HG03025 (cell line): ENCODE measurements around the gene RAD21L1.

Source experiments
- ATAC-seq: cut with Tn5 transposase; IDR thresholded peaks from one replicate; pipeline ENCODE4 v1.9.1; 2021; ENCODE audit warnings: mild to moderate bottlenecking, moderate library complexity; ENCODE audit not compliant: unreplicated experiment, low FRiP score

Gene RAD21L1

DNA sequence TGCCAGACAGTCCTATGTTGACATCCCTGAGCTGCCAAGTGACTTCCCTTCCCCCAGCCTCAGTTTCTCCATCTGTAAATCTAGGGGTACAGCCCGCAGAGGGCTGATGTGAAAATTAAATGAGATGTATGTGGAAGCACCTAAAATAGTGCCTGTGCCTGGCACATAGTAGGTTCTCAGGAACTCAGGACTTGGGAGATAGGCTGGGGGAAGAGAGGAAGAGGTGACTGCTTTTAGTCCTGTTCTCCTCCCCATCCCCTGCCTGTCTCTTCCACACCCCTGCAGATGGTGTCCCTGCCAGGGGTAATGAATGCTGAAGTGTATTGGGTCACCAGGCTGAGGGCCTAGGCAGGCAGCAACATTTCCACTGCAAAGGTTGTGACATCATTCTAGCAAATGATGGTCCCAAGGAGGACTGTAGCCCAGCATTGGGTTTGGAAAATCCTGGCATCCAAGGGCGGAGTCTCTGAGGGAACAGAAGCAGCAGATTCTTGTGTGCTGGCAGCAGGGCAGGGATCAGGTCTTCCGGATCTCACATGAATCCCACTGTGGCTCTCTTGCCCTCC is 42.0 kb downstream of the RAD21L1 start:
- no peak for ATAC-seq

DNA sequence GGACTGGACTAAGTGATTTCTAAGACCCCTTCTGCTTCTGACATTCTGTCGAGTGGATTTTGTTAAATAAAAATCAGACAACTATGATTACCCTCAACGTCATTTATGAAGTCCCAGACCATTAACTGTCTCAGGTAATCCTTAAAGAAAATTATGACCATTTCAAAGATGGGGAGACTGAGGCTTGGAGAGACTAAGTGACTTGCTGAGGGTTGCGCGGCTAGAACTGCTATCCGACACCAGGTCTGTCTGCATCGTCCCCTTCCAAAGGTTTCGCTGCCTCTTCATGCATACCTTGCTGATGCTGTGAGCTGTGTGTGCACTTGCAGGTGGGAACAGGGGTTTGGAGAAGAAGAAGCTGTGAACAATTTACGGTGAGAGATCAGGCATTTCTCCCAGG is 43.4 kb downstream of the RAD21L1 start:
- no peak for ATAC-seq

DNA sequence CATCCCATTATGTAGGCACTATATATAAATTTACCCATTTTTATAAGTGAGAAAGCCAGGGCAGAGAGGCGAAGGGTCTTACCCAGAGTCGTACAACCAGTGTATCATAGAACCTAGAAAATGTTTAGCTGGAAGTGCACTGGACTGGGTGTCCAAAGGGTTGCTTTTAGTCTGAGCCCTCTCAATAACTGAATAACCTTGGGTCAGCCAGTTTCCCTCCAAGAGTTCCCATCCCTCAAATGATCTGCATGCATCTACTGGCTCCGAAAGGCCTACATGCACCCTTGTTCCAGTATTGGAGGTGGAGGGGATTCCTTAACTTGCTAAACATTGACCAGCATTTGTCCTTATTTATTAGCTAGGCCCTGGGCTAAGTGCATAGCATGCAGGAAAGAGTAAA is 44.0 kb downstream of the RAD21L1 start:
- no peak for ATAC-seq

DNA sequence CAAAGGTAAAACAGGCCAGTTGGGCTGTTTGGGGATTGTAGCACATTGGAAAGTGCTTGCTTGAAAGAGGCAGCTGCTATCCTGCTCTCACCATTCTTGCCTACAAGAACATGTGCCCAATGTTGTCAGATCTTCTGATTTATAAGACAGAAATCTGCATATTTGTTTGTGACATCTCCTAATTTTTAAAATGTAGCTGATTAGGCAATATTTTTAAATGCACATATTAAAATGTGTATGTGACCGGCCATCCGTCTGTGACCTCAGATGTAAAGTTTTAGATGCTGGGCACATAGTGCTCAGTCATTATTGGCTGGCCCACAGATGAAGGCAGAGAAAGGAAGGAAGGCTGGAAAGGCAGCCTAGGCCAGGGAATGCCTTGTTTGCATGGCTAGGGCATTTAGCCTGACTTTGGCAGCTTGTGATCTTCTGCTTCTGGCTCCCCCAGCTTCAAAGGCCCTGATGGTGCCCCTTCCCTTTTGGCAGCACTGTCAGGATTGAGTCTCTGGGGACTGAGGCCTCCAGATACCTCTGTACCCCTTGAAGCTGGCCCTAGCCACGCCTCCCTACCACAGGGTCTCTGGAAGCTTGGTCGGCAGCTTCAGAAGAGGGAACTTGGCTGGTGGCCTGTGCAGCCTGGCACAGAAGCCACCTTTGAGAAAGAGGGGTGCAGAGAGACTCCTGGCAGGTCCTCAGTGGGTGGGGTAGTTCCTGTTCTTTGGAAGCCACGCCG is 46.7 kb downstream of the RAD21L1 start:
- ATAC-seq, result no peak

DNA sequence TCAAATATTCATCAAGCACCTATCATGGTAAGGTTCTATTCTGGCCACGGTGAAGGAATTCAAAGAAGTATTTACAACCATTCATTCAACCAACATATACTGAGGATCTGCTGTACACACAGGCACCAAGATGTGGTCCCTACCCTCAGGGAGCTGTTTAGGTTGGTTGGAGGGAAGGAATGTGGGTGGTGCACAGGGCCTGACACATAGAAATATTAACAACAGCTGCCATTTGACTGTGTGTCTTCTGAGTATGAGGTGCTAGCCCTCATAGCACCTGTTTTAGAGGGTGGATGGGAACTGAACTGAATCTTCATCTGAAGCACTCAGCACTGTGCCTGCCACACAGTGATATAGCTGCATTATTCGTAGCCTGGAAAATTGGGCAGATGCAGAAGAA is 47.5 kb downstream of the RAD21L1 start:
- no peak for ATAC-seq

DNA sequence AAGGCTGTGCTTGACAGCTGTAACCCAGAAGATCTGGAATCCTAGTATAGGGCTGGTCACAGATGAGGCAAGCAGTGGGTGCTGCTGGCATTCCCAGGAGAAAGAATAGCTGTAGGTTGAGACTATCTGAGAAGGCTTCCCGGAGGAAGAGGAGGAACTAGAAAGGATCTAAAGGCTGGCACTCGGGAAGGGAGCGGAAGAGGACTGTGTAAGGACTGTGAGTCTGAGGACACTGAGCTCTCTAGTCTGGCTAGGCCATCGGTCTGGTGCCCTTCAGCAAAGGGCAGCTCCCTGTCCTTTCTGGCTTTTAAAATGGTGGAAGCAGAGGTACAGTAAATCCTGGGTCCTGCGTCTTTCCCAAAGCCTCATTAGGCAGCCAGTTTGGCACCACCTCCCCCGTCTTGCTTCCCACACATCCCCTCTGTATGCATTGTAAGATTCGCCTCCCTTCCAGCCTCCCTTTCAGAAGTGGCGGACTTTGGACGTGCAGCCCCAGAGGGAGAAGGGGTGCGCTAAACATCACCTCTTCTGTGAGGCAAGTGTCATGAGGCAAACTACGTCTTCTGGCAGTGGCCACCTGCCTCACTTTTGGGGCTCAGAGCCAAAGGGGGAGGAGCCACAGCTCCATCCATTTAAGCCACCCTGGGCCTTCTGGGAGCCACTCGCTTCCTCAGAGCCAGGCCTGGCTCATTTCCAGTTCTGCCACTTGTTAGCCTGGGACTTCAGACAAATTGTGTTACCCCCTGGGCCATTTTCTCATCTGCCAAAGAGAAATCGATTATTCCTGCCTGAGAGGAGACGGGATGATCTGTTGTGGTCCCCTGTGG is 48.9 kb downstream of the RAD21L1 start:
- no peak for ATAC-seq

DNA sequence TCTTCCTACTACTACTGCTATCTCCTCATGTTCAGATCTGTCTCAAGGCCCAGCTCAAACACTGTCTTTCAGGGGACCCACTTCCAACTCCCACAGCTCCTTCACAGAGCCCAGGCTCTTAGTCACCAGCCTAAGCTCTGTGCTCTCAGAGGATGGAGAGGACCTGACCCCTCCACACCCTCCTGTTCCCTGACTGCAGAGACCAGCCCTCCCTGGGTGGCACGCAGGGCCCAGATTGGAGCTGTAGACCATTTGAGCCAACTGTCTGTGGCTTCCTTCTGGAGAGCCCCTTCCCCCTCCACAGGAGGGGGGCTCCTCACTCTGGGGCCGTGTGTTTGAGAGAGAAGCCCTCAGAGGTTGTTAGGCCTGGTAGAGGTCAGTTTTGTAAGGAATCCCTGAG is 50.1 kb downstream of the RAD21L1 start:
- ATAC-seq, result no peak

DNA sequence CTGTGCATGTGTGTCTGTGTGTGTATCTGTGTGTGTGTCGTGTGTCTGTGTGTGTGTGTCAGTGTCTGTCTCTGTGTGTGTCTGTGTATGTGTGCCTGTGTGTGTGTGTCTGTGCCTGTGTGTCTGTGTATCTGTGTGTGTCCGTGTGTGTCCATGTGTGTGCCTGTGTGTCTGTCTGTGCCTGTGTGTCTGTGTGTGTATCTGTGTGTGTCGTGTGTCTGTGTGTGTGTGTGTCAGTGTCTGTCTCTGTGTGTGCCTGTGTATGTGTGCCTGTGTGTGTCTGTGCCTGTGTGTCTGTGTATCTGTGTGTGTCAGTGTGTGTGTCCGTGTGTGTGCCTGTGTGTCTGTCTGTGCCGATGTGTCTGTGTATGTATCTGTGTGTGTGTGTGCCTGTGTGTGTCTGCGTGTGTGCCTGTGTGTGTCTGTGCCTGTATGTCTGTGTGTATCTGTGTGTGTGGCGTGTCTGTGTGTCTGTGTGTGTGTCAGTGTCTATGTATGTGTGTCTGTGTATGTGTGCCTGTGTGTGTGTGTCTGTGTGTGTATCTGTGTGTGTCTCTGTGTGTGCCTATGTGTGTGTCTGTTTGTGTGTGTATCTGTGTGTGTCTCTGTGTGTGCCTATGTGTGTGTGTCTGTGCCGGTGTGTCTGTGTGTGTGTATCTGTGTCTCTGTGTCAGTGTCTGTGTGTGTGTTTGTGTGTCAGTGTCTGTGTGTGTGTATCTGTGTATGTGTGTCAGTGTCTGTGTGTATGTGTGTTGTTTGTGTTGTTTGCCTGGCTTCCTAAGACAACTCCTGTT is 51.9 kb downstream of the RAD21L1 start:
- ATAC-seq, result no peak

DNA sequence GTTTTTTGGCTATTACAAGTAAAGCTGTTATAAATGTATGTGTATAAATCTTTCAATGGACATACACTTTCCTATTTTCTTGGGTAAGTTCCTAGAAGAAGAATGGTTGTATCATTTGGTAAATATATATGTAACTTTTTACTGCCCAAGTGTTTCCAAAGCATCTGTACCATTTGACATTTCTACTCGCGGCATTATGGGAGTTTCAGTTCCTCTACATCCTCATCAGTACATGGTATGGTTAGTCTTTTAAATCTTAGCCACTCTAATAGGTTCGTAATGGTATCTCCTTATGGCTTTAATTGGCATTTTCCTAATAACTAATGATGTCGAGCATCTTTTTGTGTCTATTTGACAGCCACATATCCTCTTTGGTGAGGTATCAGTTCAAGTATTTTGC is 53.1 kb downstream of the RAD21L1 start:
- ATAC-seq, result no peak

DNA sequence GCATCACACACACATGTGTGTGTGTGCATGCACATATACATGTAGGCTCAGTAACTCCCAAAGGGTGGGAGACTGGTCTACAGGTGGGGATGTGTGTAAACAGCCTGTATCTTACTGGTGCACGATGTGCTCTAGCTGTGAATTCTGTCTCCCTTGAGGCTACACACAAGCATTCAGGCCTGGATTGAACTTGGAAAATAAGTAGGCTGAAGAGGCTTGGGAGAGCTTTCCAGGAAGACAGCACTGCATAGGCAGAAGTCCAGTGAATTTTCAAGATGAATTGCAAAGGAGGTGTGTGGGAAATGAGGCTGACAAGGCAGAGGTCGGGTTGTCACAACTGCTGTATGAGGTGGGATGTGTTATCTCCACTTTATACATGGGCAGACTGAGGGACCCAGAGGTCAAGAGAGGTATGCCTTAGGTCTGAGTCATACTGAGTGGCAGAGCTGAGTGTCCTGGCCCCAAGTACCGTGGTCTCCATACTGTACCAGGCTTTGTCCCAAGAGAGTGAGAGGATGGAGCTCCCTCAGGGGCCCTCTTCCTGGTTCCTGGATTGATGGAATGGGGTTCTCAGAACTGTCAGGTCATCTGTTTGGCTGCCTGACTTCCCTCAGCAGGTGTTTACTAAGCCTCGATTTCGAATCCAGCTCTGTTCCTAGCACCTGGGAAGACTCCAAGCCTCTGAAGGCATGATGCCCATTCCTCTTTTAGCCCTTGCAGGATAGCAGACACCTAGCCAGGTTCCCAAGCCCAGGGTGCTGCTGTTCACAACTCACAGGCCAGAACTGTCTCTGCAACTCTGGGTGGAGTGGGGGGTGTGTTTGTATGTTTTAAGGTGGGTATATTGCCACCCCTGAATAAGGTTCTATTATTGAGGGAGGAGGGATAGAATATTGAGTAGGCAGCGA is 54.6 kb downstream of the RAD21L1 start:
- ATAC-seq, result no peak

DNA sequence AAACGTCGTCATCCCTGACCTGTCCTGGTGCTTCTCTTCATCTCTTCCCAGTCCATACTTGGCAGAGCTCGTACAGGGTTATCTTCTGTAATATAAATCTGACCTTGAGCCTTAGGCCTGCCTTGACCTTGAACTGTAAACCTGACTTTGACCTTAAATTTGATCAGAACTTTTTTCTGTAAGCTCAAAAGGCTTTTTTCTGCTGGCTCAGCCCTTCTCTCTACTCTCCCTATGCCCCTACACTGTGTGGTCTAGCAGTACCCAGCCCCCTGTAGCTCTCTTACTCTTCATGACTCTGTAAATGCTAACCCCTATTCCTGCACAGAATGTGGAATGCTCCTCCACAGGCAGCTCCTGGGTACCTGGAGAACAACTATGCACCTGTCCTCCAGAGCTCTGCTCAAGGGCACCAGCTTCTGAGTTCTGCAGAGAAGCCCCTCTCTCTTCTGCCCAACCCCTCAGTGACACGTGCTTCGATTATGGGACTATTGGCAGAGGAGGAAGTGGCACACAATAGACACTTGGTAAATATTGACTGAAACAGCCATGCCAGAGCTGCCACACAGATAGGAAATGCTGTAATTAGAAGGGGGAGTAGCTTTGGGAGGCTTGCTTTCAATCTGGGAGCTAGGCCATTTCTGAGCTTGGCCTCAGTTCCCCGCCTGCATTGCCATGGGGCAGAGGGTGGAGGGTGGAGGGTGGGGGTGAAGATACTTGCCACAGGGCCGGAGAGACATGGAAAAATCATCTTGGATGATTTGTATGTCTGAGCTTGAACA is 55.6 kb downstream of the RAD21L1 start:
- ATAC-seq, result no peak

DNA sequence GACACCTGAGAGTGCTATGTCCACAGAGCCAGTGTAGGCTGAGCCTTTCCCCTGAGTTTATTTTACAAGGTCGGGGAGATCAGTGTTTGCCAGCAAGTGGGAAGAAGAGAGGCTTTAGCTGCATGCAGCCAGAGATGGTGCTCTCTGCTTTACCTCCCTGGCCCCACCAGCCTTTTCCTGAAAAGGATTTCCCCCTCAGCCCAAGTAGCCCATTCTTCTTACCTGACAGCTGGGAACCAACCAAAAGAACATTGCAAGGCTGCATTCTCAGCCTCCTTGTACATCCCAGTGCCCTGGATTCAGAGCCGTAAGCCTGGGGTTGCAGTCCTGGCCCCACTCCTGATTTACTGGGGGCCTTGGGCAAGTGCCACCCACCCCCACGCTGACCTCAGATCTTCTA is 57.1 kb downstream of the RAD21L1 start:
- ATAC-seq, result no peak

DNA sequence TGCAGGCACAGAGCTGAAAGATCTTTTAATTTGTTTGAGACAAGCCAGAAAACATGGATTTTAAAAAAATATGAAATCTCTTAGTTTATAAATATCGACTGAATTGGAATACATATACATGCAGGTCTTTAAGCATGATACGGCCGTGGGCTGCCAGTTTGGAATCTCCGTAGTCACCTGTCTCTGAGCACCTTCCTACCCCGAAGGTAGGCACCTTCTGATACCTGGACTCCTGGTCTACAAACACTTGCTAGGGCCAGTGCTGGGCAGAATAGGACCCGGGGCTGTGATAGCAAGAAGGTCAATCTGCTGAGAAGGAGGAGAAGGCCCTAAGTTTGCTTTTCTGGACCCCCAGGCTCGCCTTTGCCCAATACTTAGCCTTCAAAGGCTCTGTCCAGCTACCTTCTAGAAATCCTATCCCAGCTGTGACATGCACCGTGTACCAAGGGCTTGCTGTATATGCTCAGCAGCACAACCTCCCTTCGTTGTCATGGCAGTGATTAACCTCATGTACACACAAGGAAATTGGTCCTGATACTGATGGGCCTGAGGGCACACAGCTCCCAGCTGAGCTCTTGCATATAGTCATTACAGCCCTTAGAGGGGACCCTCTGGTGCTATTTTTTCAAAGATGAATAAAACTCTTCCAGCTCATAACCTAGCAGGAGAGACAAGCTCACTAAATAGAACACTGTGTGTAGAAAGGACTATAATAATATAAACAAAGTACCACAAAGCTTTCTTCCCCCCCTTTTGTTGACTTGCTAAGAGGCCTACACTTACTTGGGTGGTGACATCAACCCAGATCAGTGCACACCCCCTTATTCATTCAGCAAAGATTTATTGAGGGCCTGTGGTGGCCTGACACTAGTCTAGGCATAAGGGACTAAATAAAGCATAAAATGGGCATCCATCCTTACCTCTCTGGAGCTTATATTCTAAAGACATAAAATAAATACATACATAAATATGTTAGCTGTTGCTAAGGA is 58.0 kb downstream of the RAD21L1 start:
- no peak for ATAC-seq

DNA sequence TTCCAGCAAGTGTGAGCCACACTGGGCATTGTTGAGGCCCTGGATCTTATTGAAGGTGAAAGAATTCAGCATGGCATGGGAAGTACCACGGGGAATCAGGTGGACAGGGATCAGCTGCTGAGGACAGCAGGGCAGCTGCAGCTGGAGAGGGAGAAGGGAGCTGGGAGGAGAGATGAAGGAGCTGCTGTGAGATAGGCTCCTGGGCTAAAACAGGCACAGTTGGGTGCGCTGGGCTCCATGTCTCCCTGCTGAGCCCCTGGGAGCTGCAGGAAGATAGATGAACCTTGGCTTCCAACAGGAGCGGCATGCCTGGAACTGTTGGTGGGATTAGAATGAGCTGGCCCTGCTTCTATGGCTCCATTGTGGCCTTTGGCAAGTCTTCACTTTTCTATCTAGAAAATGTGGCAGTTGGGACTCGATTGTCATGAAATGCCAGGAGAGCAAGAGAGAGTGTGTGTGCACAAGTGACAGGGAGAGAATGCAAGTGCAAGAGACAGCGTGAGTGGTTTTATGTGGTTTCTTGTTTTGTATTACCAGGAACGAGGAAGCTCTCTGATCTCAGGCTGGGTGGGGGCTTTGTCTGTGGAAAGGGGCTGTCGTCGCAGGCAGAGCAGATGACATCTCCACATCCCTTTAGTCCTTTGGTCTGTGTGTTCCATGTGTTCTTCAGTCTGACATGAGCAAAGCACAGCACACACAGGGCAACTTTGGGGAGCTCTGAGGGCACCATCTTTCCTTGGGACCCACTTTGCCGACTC is 60.6 kb downstream of the RAD21L1 start:
- no peak for ATAC-seq

DNA sequence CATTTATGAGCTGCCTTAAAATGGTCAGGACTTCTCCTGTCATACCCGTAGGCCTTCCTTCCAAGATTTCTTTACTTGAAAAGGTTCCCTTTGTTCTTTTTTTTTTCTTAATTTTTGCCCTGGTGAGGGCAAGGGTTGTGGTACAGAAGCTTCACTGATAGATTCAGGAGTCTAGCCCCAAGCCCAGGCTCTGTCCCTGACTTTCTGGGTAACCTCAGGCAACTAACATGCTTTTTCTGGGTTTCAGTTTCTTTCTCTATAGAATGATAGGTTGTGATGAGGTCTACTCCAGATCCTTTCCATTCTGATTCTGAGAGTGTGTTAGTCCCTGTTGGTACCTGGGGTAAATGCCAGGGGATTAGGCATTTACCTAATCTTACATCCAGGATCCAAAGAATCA is 61.5 kb downstream of the RAD21L1 start:
- ATAC-seq, result no peak

DNA sequence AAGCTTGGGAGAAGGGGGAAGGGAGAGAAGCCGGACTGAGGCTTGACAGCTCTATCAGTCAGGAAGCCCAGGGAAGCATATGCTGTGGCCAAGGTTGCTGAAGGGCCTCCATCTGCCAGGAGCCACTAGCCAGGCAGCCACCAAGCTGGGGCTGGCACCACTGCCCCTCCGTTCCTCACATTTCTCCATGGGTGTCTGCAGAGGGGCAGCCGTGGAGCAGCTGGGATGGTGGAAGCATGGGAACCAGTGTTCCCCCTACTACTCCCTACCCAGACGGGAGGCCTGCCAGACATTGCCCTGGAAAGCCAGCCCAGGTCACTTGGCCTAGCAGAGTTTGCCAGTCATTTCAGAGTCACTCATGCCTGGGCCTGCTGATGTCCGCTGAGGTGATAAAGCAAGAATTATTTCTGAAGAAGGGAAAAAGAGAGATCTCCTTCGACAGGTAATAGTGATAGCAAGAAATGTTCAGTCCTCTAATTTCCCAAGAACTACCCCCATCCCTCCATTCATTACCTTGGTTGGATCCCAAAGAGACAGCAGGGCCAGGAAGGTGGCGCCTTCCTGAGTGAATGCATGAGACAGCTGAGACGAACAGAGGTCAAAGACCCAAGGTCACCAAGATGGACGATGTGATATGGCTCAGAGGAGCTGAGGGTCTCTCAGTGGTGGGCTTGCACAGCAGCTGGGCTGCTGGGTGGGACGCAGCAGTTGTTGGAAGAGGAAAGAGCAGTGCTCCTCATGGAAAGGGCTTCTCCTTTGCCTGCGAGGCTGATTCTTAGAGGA is 62.1 kb downstream of the RAD21L1 start:
- no peak for ATAC-seq
